Esophagus muscularis mucosa (tissue), 4 donors: ENCODE results near the gene MX2. TPM values are rescaled to one million over a fixed set of nuclear protein-coding genes. Genes with fewer than 3 reads are reported as not detected.
"Not testable (repeated sequence)": the region's sequence is repeated elsewhere in the genome, so short reads cannot be mapped to it uniquely, and the experiment has no call there.

Source experiments
- DNase-seq: peaks from one replicate; pipeline ENCODE4 v3.0.0-alpha.2; 2017; ENCODE audit errors: extremely low spot score
- H3K27ac ChIP-seq, 4 donors: fragments of 200-600 bp; sonication (generic); replicated peaks in 1 of 4; 1 replicate in 3 of 4; 2 replicates in 1 of 4; pipeline ENCODE4 v1.5.1; 2016 to 2019; ENCODE audit warnings: mild to moderate bottlenecking in 1 of 4
- H3K27me3 ChIP-seq, 4 donors: fragments of 200-600 bp; sonication (generic); one replicate each; pipeline versions ENCODE4 v1.5.1 to v1.6.0; 2016 to 2019
- H3K36me3 ChIP-seq, 4 donors: fragments of 200-600 bp; sonication (generic); one replicate each; pipeline ENCODE4 v1.5.1; 2016 to 2019
- H3K4me1 ChIP-seq, 4 donors: fragments of 200-600 bp; sonication (generic); one replicate each; pipeline ENCODE4 v1.5.1; 2016 to 2019
- H3K4me3 ChIP-seq, 4 donors: fragments of 200-600 bp; sonication (generic); 1 replicate in 2 of 4; 2 replicates in 2 of 4; pipeline ENCODE4 v1.5.1; 2016 to 2019; ENCODE audit warnings: mild to moderate bottlenecking in 4 of 4, moderate library complexity in 1 of 4
- H3K9me3 ChIP-seq, 4 donors: fragments of 200-600 bp; sonication (generic); 1 replicate in 3 of 4; 2 replicates in 1 of 4; pipeline ENCODE4 v1.5.1; 2016 to 2019
- CTCF ChIP-seq, 3 experiments: fragments of 200-600 bp in 2 of 3; fragments of 450-650 bp in 1 of 3; sonication (generic) in 2 of 3; IDR thresholded peaks; one replicate each; pipeline ENCODE4 v1.5.1; 2017 to 2019; ENCODE audit warnings: antibody characterized with exemption in 3 of 3, mild to moderate bottlenecking in 2 of 3, moderate library complexity in 1 of 3
- EP300 ChIP-seq: sonication (generic); formaldehyde crosslinking; IDR thresholded peaks from one replicate; pipeline ENCODE4 v1.6.1; 2017; ENCODE audit warnings: antibody characterized with exemption
- POLR2A ChIP-seq: fragments of 450-650 bp; IDR thresholded peaks from one replicate; pipeline ENCODE4 v1.6.1; 2017; ENCODE audit warnings: antibody characterized with exemption, moderate library complexity, mild to moderate bottlenecking, low read depth
- POLR2AphosphoS5 ChIP-seq, 2 donors: sonication (generic); formaldehyde crosslinking; IDR thresholded peaks; one replicate each; pipeline ENCODE4 v1.6.1; 2017; ENCODE audit warnings: antibody characterized with exemption in 2 of 2
- WGBS: methylation state at CpG from one replicate; pipeline ENCODE4 v1.1.5; 2018; 5-methylcytosine and 5-hydroxymethylcytosine counted together
- intact Hi-C: fragments of 100-400 bp; cut with DNase I; formaldehyde crosslinking; loops from one replicate; pipeline ENCODE4 v1.15.1; 2023
- total RNA-seq, 4 donors: library from RNA; depleted of rRNA; stranded (reverse); fragments of >200 nt; gene quantifications; one replicate each; pipeline versions ENCODE4 v1.1.0 to v1.2.1, GENCODE V29; 2016

MX2 gene
- total RNA-seq, 4 donors from 2014 or later: 5.4 to 19.7 (median 7.0) TPM

- TF ChIP-seq POLR2AphosphoS5 (IDR thresholded peaks at IDR 0.05): no peak
- TF ChIP-seq EP300: no peak
- Histone ChIP-seq H3K27me3 (peaks cover 0 to 37% (median 0%) of the 10 kb centered on the region in 4 donors), H3K9me3 (no peaks in the 10 kb centered on the region), H3K4me3 (no peak overlapping the region), H3K4me1 (no peaks in the 10 kb centered on the region), H3K27ac (no peak overlapping the region), H3K36me3 (no peaks in the 10 kb centered on the region)
- DNase-seq: peak; percentile 72
- WGBS: 93% methylated on average over 16 of the region's 16 CpGs
- intact Hi-C loops: no loop called here
Measured at GRCh38 chr21:41350436-41351155, 11.2 kb upstream of the MX2 start.

- TF ChIP-seq POLR2A (no peak), POLR2AphosphoS5 (IDR thresholded peaks at IDR 0.05) (no peak), EP300 (no peak), CTCF (IDR thresholded peaks at IDR 0.05) (no peak)
- Histone ChIP-seq H3K27ac (no peak overlapping the region), H3K9me3 (no peaks in the 10 kb centered on the region), H3K4me1 (peaks cover 0 to 18% (median 18%) of the 10 kb centered on the region in 4 donors), H3K36me3 (no peaks in the 10 kb centered on the region), H3K4me3 (no peak overlapping the region), H3K27me3 (no peaks in the 10 kb centered on the region)
- WGBS: 76% methylated on average over 5 of the region's 8 CpGs
- intact Hi-C loops: no loop called here
- DNase-seq: no peak
Measured at GRCh38 chr21:41357546-41357945, 4.3 kb upstream of the MX2 start.

- Histone ChIP-seq H3K36me3 (no peaks in the 10 kb centered on the region), H3K4me1 (peaks cover 0 to 26% (median 25%) of the 10 kb centered on the region in 4 donors), H3K4me3 (no peak overlapping the region), H3K9me3 (no peaks in the 10 kb centered on the region), H3K27ac (no peak overlapping the region), H3K27me3 (peaks cover 0 to 1% (median 0%) of the 10 kb centered on the region in 4 donors)
- TF ChIP-seq POLR2A: no peak
- no peak for TF ChIP-seq EP300
- no peak for TF ChIP-seq POLR2AphosphoS5 (IDR thresholded peaks at IDR 0.05)
- no peak for TF ChIP-seq CTCF (IDR thresholded peaks at IDR 0.05)
- 73% methylated on average over 6 of the region's 9 CpGs for WGBS
- intact Hi-C loops: no loop called here
- DNase-seq: no peak
Measured at GRCh38 chr21:41358193-41359166, 3.3 kb upstream of the MX2 start.

DNA sequence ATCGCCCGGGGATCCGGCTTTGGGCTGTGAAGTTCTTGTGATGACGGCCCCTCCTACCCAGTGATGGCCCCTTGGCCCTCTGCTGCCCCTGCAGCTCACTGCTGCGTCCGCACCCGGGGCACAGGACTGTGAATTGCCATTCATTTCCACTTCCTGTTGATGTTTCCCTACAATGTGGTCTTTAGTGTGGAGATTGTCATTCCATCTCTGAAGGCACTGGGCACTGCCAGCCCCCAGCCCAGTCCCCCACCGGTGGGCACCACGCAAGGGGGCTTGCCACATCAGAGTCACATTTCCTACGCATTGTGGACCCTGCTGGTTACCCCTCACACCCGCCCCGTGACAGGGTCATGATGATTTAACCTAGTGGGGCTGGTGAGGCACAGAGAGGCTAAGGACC is 2.5 kb upstream of the MX2 start:
- no peaks in the 10 kb centered on the region for H3K9me3 ChIP-seq
- TF ChIP-seq CTCF (IDR thresholded peaks at IDR 0.05): no peak
- no peak for TF ChIP-seq EP300
- no peak for TF ChIP-seq POLR2AphosphoS5 (IDR thresholded peaks at IDR 0.05)
- TF ChIP-seq POLR2A: no peak
- H3K27ac ChIP-seq: no peak overlapping the region
- intact Hi-C loops: no loop called here
- H3K4me3 ChIP-seq: no peak overlapping the region
- no peak for DNase-seq
- WGBS: 84% methylated on average over 10 of the region's 12 CpGs
- H3K27me3 ChIP-seq: peaks cover 0 to 3% (median 0%) of the 10 kb centered on the region in 4 donors
- H3K4me1 ChIP-seq: peaks cover 6 to 34% (median 30%) of the 10 kb centered on the region in 4 donors
- H3K36me3 ChIP-seq: no peaks in the 10 kb centered on the region

- DNase-seq, H3K36me3 ChIP-seq, intact Hi-C loops, H3K4me3 ChIP-seq, H3K9me3 ChIP-seq, H3K27me3 ChIP-seq: not testable (repeated sequence)
- peak overlapping the region; percentile 64 to 86 (median 78) for H3K27ac ChIP-seq
- H3K4me1 ChIP-seq: peaks cover 6 to 37% (median 31%) of the 10 kb centered on the region in 4 donors
- 98% methylated on average over 4 of the region's 4 CpGs for WGBS
Measured at GRCh38 chr21:41359754-41360071, 2.1 kb upstream of the MX2 start.
